Stomach (tissue), 4 donors: ENCODE results near the gene NT5E.

Source experiments
- POLR2A ChIP-seq, 4 donors: fragments of 450-650 bp; IDR thresholded peaks; one replicate each; pipeline ENCODE4 v1.6.1; 2016; ENCODE audit warnings: antibody characterized with exemption in 4 of 4, control low read depth in 2 of 4, mild to moderate bottlenecking in 1 of 4, moderate library complexity in 1 of 4
- POLR2AphosphoS5 ChIP-seq, 3 donors: sonication (generic); formaldehyde crosslinking; IDR thresholded peaks; one replicate each; pipeline ENCODE4 v1.6.1; 2016; ENCODE audit warnings: antibody characterized with exemption in 3 of 3
- TF ChIP-seq, protein P1 (sequence below), 7 experiments: fragments of 450-650 bp in 4 of 7; fragments of 200-600 bp in 3 of 7; sonication (generic) in 3 of 7; IDR thresholded peaks; one replicate each; pipeline ENCODE4 v1.5.1; 2016 to 2019; ENCODE audit warnings: antibody characterized with exemption in 7 of 7, control low read depth in 2 of 7, mild to moderate bottlenecking in 1 of 7

DNA sequence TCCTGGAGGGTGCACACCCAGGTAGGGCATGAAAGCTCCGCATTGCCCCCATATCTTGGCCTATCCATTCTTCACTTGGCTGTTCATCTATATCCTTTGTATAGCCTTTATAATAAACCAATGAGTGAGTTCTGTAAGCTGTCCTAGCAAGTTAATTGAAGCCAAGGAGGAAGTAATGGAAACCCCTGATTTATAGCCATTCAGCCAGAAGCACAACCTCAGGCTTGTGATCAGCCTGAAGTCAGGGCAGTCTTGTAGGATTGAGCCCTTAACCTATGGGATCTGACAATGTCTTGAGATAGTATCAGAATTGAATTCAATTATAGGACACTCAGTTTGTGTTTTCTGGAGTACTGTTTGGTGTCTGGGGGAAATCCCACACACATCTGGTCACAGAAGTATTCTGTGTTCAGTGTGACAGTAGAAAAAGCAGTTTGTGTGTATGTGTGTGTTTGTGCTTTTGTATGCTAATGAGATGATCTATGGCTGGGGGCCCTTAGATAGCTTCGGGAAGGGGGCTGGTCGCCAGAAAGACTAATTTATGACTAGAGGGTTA is 5.7 kb downstream of the NT5E start:
- TF ChIP-seq, protein P1, sequence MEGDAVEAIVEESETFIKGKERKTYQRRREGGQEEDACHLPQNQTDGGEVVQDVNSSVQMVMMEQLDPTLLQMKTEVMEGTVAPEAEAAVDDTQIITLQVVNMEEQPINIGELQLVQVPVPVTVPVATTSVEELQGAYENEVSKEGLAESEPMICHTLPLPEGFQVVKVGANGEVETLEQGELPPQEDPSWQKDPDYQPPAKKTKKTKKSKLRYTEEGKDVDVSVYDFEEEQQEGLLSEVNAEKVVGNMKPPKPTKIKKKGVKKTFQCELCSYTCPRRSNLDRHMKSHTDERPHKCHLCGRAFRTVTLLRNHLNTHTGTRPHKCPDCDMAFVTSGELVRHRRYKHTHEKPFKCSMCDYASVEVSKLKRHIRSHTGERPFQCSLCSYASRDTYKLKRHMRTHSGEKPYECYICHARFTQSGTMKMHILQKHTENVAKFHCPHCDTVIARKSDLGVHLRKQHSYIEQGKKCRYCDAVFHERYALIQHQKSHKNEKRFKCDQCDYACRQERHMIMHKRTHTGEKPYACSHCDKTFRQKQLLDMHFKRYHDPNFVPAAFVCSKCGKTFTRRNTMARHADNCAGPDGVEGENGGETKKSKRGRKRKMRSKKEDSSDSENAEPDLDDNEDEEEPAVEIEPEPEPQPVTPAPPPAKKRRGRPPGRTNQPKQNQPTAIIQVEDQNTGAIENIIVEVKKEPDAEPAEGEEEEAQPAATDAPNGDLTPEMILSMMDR (IDR thresholded peaks at IDR 0.05), result no peak
- TF ChIP-seq POLR2AphosphoS5 (IDR thresholded peaks at IDR 0.05) (no peak), POLR2A (IDR thresholded peaks at IDR 0.05) (no peak)
